Stimulated activated CD4-positive, alpha-beta T cell treated with anti-CD3 and anti-CD28 coated beads, Interleukin-4, amount 100 ng/mL, for 24 hours (primary cell): ENCODE data around the gene OR51V1.
"Not testable (repeated sequence)": the region's sequence is repeated elsewhere in the genome, so short reads cannot be mapped to it uniquely, and the experiment has no call there.

ENCODE experiments used
- DNase-seq: peaks from one replicate; pipeline ENCODE4 v3.0.0-alpha.2; 2020

The OR51V1 gene, protein sequence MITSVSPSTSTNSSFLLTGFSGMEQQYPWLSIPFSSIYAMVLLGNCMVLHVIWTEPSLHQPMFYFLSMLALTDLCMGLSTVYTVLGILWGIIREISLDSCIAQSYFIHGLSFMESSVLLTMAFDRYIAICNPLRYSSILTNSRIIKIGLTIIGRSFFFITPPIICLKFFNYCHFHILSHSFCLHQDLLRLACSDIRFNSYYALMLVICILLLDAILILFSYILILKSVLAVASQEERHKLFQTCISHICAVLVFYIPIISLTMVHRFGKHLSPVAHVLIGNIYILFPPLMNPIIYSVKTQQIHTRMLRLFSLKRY

DNA sequence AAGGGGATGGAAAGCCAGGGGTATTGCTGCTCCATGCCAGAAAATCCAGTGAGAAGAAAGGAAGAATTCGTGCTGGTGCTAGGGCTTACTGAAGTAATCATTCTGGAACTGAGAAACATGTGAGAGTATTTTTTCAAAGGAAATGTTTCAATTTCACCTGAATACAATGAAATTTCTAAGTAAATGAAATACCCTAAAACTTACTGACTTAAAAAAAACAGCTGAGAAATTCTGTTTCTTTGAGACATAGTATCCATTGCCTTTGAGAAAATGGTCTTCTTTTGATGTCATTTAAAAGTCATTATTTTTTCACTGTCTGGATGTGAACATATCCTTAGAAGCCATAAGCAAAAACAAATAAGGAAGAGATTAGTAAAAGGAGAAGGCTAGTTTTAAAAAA, at the start of gene OR51V1:
Gene OR51V1, minus strand, starts transcription at position 101 of the 400 bp plus-strand sequence. Its CDS starts 0 bp downstream, at position 101.
- DNase-seq, result no peak

DNA sequence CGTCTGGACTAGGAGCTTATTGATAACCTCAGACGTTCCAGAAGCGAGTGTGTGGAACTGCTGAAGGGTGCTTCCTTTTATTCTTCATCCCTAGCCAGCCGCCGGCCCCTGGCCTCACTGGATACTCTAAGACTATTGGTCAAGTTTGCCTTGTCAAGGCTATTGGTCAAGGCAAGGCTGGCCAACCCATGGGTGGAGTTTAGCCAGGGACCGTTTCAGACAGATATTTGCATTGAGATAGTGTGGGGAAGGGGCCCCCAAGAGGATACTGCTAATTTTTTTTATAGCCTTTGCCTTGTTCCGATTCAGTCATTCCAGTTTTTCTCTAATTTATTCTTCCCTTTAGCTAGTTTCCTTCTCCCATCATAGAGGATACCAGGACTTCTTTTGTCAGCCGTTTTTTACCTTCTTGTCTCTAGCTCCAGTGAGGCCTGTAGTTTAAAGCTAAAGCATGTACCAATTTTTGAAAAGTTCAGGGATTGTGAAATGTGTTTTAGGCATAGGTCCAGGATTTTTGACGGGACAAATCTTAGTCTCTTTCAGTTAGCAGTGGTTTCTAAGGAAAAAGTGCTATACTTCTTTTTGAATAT, 49.4 kb upstream of the OR51V1 start, which contains the start of gene HBG1:
Gene HBG1, minus strand, starts transcription at position 51 of the 590 bp plus-strand sequence. CDS start 53 bp downstream, outside the sequence.
- not testable (repeated sequence) for DNase-seq

DNA sequence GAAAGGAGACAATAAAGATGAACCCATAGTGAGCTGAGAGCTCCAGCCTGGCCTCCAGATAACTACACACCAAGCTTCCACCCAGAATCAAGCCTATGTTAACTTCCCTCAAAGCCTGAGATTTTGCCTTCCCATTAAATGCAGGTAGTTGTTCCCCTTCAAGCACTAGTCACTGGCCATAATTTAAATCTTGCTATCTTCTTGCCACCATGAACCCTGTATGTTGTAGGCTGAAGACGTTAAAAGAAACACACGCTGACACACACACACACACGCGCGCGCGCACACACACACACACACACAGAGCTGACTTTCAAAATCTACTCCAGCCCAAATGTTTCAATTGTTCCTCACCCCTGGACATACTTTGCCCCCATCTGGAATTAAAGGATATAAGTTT, 48.0 kb upstream of the OR51V1 start:
- DNase-seq, result not testable (repeated sequence)

DNA sequence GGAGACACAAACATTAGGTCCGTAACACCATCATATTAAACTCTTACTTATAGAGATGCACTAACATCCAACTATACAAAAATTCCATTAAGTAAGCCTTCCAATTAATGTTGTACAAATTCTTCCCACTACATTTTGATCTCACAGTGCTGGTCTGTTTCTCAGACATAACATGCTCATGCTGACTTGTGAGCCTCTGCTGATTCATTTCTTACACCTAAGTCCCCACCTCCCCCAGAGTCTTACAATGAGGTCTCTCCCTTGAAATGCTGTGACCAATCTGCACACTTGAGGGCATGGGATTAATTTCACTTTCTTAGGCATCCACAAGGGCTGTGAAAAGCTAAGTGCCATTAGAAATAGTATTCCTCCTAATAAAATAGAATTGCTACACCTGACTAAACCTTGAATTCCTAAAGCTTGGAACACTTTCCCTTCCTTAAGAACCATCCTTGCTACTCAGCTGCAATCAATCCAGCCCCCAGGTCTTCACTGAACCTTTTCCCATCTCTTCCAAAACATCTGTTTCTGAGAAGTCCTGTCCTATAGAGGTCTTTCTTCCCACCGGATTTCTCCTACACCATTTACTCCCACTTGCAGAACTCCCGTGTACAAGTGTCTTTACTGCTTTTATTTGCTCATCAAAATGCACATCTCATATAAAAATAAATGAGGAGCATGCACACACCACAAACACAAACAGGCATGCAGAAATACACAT, 47.1 kb upstream of the OR51V1 start:
- no peak for DNase-seq

DNA sequence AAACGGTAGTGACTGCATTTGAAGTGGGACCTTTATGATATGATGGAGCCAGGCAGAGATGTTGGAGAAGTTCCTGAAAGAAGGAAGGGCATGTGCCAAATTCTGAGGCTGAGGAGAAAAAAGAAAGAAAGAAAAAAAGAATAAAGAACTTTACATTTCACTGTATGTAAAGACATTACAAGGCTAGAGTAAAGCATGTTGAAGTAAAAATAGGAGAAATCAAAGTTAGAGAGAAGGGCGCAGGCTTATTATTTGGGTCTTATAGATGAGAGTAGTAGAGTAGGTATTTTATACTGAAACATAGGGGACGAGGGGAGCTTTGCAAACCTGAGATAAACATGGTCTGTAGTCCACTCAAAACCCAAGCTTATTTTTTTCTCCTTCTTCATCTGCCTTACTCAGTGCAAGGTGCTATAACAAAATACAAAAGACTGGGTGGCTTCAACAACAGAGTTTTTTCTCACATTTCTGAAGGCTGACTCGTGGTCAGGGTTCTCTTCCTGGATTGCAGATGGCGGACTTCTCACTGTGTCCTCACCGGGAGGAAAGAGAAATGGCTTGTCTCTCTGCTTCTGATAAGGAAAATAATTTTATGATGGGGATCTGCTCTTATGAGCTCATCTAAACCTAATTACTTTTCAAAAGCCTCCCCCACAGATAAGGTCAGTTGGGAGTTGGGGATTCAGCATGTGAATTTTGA, 46.4 kb upstream of the OR51V1 start:
- no peak for DNase-seq

DNA sequence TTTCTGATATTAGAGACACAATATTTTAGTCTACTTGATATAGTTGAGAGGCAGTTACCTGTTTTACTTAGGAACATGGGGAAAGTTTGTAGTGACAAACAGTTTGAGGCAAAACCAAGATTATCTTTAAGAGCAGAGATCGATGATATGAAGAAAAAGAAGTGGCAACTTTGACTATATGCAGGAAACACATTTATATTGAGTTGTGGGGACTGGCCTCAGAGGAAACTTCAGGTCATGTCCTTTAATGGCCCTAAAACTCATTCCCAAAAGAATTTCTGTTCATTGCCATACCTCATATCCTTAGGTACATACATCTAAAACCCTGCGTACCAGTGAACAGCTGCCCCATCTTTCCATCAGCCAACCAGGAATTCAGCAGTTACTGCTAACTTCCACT, 44.7 kb upstream of the OR51V1 start:
- DNase-seq, result no peak

DNA sequence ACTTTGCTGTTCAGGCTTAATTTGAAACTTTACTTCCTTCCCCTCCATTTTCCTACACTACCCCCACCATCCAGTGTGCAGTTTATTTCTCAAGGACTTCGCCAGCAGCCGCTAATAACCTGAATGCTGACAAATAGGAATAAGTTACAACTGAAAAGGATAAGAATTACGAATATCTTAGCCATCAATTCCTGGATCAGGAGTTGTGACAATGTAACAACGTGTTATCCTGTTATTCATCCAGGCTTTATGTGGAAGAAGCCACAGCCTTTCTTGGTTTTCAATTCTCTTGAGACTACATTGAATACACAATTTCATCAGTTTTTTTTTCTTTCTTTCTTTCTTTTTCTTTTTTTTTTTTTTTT, 43.3 kb upstream of the OR51V1 start:
- no peak for DNase-seq

DNA sequence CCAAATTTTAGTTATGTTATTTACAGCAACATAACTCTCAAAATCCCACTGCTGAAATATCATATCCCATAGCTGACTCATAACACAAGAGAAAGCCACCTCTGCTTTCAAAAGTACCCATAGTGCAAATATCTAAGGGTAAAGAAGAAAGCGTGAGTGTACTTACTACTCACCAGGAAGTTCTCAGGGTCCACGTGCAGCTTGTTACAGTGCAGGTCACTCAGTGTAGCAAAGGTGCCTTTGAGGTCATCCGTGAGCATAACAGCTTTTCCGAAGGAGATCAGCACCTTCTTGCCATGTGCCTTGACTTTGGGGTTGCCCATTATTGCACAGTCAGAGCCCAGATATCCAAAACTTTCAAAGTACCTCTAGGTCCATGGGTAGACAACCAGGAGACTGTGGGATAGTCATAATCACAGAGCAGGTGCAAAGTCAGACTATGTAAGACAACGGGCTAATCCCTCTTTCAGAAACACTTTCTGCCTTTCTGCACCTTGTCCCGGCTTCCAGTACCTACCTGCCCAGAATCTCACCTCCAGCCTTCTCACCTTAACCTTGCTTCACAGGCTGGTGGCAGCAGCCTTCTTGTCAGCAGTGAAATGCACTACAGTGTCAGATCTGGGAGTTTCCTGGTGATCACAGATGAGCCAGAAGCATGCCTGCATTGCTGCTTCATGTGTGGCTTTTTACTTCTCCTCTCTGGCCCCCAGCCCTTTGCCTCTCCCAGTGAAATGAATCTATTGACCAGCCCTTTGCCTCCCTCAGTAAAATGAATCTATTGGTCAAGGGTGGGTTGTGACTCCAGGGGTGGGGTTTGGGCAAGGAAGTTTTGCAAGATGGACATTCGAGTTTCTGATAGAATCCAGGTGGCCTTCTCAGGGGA, 42.7 kb upstream of the OR51V1 start:
- no peak for DNase-seq

DNA sequence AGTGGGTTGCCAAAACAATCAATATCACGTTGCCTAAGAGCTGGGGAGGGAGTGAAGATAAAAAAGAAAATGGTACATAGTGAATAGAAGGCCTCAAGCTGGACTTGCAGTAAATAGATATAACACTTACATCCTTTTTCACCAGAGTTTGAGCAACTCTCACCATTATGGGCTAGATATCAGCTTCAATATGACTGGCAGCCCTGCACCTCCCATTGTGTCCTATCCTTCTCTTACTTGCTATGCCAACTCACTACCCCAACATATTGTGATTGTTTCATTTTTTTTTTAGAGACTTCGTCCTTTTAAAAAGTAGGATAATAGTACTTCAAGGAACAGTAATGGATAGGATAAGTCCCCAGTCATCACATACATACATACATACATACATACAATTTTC, 41.7 kb upstream of the OR51V1 start:
- DNase-seq, result no peak

DNA sequence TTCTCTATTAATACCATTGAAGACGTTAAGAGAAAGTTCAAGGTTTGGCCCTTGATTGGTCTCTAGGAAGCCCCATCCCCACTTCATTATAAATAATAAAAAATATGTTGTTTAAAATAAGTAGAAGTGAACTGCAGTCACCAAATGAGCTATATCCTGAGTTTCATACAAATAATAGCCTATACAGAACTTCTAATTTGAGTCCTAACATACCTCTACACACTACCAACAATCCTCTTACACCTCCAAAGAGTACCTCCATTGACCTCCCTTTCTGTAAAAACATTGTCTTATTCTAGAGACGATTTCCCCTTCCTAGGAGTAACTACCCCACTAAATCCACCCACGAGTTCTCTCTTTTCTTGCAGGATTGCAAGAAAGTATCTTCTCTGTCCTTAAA, 41.0 kb upstream of the OR51V1 start:
- DNase-seq, result no peak

DNA sequence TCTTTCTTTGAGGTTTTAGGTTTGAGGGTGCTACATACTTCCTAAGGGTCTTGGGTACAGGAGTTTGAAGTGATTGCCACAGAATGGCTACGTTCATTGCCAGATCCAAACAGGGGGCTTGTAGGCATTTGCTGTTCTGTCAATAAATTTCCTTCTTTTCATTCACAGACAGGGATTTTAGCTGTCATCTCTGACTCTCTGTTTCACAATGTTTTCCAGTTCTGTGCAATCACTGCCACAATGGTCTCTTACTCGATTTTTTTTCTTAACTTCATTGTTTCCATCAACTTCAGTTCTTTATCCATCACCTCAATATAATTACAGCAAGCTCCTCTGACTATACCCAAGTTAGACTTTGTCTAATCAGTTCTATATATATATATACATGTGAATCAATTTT, 40.0 kb upstream of the OR51V1 start:
- DNase-seq, result no peak

DNA sequence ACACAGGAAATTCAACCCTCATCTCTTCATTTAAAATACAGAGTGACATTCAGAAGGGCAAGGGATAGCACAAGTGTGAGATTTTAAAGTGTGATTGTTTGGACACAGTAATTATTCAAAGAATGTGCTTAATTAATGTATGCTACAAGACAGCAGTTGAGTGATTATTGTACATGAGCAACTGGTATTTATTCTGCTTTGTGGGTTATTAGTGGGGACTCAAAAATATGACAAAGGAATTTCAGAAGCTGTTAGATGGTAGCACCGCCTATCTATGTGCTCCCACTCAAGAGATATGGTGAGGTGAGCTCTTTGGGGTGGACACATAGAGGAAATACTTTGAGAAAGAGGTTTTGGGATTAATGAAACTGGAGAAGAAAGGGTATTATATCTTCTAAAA, 39.6 kb upstream of the OR51V1 start:
- DNase-seq, result no peak

DNA sequence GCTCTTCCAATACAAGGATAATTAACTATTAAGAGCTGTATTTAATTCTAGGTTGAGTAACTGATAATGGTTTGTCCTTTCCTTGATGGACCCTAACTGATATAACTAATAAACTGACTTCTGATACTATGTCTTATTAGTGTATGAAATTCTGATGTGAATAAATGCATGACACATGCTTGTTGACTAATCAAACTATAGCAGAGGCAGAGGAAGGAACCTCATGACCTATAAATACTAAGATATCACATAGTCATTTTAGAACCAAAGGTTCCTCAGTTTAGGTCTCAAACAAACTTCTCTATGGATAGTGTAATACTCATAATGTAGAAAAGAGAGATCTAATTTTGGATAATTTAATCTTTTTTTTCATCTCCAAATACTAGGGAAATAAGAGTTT, 38.6 kb upstream of the OR51V1 start:
- no peak for DNase-seq

DNA sequence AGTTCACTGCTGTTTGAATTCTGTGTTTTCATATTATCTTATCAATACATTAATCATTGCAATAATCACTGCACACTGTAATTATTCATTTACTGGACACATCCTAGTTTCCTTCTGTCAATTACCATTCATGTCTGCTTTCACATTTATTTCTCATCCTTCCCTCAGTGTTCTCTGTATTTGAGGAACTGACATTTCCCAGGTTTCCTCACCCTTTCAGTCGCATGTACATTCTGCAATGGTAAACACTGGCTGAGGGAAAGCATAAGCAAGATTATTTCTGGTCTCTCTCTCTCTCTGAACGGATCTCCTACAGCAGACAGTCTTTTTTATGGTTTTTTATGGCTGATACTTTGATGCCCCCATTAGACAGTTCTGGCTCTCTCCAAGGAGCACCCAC, 38.0 kb upstream of the OR51V1 start:
- DNase-seq, result no peak

DNA sequence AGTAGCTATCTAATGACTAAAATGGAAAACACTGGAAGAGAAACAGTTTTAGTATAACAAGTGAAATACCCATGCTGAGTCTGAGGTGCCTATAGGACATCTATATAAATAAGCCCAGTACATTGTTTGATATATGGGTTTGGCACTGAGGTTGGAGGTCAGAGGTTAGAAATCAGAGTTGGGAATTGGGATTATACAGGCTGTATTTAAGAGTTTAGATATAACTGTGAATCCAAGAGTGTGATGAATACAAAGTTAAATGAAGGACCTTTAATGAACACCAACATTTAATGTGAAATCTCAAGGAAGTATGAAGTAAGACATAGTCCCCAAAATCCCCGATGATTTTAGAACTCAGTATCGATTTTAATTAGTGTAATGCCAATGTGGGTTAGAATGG, 36.9 kb upstream of the OR51V1 start:
- DNase-seq, result no peak

DNA sequence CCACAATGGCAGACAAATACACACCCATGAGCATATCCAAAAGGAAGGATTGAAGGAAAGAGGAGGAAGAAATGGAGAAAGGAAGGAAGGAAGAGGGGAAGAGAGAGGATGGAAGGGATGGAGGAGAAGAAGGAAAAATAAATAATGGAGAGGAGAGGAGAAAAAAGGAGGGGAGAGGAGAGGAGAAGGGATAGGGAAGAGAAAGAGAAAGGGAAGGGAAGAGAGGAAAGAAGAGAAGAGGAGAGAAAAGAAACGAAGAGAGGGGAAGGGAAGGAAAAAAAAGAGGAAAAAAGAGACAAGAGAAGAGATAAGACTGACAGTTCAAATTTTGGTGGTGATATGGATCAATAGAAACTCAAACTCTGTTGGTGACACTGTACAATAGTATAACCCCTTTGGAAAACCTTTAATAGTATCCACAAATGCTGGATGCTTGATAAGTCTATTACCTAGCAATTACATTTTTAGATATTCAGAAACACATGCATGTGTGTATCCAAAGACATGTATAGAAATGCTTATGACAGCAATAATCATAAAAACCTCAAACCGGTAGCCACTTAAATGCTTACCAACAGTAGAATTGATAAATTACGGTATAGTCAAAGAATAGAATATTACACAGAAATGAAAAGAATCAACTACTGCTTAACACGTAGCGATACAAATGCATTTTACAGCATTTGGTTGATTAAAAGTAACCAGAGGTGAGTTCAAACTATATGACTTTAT, 35.0 kb upstream of the OR51V1 start:
- DNase-seq, result no peak

DNA sequence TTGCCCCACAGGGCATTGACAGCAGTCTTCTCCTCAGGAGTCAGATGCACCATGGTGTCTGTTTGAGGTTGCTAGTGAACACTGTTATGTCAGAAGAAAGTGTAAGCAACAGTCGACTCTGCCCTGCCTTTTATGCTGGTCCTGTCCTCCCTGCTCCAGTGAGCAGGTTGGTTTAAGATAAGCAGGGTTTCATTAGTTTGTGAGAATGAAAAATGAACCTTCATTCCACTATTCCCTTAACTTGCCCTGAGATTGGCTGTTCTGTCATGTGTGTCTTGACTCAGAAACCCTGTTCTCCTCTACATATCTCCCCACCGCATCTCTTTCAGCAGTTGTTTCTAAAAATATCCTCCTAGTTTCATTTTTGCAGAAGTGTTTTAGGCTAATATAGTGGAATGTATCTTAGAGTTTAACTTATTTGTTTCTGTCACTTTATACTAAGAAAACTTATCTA, 33.9 kb upstream of the OR51V1 start, which contains the start of gene HBD:
Gene HBD, minus strand, starts transcription at position 103 of the 454 bp plus-strand sequence. Its CDS starts 50 bp downstream, at position 53.
- no peak for DNase-seq

DNA sequence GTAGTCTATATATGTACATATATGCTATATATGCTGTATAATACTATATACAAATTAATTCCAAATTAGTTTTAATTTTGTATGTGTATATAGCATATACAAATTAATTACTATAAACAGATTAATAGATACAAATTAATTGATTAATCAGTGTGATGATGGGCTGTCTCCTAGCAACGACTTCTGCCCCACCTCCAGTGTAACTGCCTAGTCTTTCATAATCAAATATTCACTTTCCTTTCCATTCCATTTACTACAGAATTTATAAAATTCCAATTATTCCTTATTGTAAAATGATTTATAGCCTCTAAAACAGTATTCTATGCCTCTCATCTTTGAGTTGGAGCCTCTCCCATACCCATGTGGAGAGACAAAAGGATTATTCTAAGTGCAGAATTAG, 32.8 kb upstream of the OR51V1 start:
- no peak for DNase-seq

DNA sequence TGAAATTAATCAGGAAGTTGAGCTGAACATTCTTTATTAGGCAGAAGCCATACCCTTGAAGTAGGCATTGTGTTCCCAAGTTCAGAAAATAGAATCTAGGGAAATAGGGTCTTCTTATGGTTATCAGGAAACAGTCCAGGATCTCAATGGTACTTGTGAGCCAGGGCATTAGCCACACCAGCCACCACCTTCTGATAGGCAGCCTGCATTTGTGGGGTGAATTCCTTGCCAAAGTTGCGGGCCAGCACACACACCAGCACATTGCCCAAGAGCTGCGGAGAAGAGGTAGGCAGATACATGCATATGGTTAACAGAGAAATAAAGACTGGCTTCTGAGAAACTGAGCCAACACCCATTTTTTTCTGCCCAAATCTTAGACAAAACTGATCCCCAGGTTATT, 32.3 kb upstream of the OR51V1 start:
- DNase-seq, result no peak

DNA sequence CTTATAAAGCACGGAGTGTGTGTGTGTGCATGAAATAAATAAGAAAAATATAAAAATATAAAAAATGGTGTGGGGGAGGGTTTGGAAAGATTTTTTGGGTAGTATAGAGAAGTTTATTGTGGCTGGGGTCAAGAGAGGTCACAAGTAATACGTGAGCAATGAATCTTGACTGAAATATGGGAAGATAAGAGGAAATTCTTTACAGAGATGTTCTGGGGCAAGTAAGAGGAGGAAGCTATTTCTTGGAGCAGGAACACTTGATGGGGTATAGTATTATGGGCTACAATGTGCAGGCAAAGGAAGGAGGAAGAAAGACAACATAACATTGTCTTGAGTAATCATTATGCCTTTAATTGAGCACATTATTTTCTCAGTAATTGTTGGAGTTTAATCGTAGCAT, 31.7 kb upstream of the OR51V1 start:
- no peak for DNase-seq

DNA sequence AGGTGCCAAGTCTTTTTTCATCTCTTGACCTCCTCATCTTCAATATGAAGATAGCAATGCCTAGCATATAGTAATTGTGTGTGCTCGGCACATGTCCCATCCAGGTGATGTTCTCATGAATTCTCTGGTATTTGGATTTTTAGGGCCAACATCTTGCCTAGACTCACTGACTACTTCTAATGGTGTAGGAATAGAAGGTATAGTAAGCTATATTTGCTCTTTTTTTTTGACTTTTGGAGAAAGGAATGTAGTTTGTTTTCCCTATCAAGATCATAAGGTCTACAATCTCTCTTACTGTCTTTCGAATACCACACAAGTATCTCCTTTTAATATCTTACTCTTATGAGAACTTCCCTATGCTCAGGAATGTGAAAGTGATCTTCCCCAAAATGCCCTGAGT, 30.6 kb upstream of the OR51V1 start:
- DNase-seq, result no peak

DNA sequence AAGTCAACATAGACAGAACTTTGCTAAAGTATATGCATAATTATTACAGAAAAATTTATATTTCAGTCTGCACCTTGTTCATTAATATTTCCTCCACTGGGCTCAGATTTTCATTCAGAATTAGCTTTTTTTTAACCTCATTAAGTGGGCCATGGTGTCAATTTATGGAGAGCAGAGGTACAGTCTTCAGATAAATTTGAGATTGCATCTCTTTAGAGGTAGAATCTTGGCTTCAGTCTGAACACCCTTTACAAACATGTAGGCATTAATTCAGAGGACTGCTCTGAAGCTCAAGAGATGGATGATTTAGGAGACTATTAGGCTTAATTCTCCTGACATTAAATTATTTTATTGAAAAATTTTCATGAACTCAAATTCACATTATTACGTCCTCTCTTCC, 29.8 kb upstream of the OR51V1 start:
- DNase-seq, result no peak
